HG03565 (cell line): Measurements from ENCODE around the gene ODC1.
"Not testable (repeated sequence)": the region's sequence is repeated elsewhere in the genome, so short reads cannot be mapped to it uniquely, and the experiment has no call there.

Source experiments
- ATAC-seq: cut with Tn5 transposase; IDR thresholded peaks from one replicate; pipeline ENCODE4 v1.9.1; 2021; ENCODE audit warnings: mild to moderate bottlenecking, moderate library complexity; ENCODE audit not compliant: unreplicated experiment

Gene ODC1

GRCh38 chr2:10447895-10448575 lies at the start of gene ODC1:
TSS of gene ODC1 (minus strand) at chr2:10448327. CDS start at chr2:10445032, 3,295 bp downstream.
- ATAC-seq = peak; percentile 39

GRCh38 chr2:10497797-10498251 lies 49.7 kb upstream of the ODC1 start:
- no peak for ATAC-seq

GRCh38 chr2:10495988-10496313 lies 47.8 kb upstream of the ODC1 start:
- ATAC-seq = no peak

GRCh38 chr2:10495311-10495987 lies 47.3 kb upstream of the ODC1 start:
- no peak for ATAC-seq

- no peak for ATAC-seq
Measured at GRCh38 chr2:10494351-10495066, 46.4 kb upstream of the ODC1 start.

GRCh38 chr2:10493634-10494281 lies 45.6 kb upstream of the ODC1 start:
- peak; percentile 83 for ATAC-seq

- ATAC-seq = no peak
Measured at GRCh38 chr2:10493075-10493633, 45.0 kb upstream of the ODC1 start.

- ATAC-seq = no peak
Measured at GRCh38 chr2:10490806-10491291, 42.7 kb upstream of the ODC1 start.

GRCh38 chr2:10489842-10490555 lies 41.9 kb upstream of the ODC1 start:
- no peak for ATAC-seq

GRCh38 chr2:10488142-10488541 lies 40.0 kb upstream of the ODC1 start:
- ATAC-seq = not testable (repeated sequence)

- ATAC-seq = not testable (repeated sequence)
Measured at GRCh38 chr2:10487741-10488104, 39.6 kb upstream of the ODC1 start.

- ATAC-seq = no peak
Measured at GRCh38 chr2:10487081-10487740, 39.1 kb upstream of the ODC1 start.

- ATAC-seq = no peak
Measured at GRCh38 chr2:10486601-10487079, 38.5 kb upstream of the ODC1 start.

GRCh38 chr2:10486091-10486490 lies 38.0 kb upstream of the ODC1 start:
- no peak for ATAC-seq

GRCh38 chr2:10482913-10483312 lies 34.8 kb upstream of the ODC1 start:
- no peak for ATAC-seq

GRCh38 chr2:10482460-10482859 lies 34.3 kb upstream of the ODC1 start:
- ATAC-seq = no peak

GRCh38 chr2:10481666-10482157 lies 33.6 kb upstream of the ODC1 start:
- no peak for ATAC-seq

GRCh38 chr2:10481055-10481665 lies 33.0 kb upstream of the ODC1 start:
- no peak for ATAC-seq

GRCh38 chr2:10480359-10480949 lies 32.3 kb upstream of the ODC1 start:
- no peak for ATAC-seq
